ENCODE data around the gene GPX4.

Gene GPX4

GRCh38 chr19:1068009-1069001, 35.5 kb upstream of the GPX4 start:
- DNase-seq (ENCODE audit: low spot score), result peak; percentile 55

DNA sequence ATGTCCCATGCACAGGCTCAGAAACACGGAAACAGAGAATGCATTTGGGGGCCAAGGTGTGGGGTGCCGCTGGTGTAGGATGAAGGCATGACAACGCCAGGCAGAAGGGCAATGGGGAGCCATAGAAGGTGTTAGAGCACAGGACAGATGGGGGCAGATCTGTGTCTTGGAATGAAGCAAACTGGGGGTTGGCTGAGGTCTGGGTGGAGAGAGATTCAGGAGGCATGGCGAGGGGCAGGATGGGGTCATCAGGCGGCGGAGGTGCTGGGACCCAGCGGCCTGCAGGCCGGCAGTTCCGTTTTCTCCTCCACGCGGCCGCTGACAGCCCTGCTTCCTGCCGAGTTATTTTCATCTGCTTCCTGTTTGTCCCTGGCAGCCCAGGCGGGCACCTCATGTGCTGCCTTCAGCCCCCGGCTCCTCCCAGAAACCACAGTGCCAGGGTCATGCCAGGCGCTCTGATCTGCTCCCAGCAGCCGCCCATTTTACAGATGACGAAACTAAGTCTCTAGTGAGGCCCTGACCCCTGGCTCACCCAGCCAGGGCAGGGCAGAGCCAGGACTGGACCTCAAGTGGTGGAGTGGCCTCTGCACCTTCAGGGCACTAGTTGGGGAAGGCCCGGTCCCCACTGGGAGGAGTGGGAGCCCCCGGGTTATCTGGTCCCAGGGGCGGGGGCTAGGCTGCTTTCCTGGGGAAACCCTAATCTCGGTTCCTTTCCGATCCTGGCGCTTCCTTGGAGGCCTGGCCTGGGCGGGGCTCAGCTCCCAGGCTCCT, 34.6 kb upstream of the GPX4 start:
- DNase-seq (ENCODE audit: low spot score), result peak; percentile 76

- DNase-seq (ENCODE audit: low spot score), result no peak
Observed at GRCh38 chr19:1070576-1070930, 33.2 kb upstream of the GPX4 start.

DNA sequence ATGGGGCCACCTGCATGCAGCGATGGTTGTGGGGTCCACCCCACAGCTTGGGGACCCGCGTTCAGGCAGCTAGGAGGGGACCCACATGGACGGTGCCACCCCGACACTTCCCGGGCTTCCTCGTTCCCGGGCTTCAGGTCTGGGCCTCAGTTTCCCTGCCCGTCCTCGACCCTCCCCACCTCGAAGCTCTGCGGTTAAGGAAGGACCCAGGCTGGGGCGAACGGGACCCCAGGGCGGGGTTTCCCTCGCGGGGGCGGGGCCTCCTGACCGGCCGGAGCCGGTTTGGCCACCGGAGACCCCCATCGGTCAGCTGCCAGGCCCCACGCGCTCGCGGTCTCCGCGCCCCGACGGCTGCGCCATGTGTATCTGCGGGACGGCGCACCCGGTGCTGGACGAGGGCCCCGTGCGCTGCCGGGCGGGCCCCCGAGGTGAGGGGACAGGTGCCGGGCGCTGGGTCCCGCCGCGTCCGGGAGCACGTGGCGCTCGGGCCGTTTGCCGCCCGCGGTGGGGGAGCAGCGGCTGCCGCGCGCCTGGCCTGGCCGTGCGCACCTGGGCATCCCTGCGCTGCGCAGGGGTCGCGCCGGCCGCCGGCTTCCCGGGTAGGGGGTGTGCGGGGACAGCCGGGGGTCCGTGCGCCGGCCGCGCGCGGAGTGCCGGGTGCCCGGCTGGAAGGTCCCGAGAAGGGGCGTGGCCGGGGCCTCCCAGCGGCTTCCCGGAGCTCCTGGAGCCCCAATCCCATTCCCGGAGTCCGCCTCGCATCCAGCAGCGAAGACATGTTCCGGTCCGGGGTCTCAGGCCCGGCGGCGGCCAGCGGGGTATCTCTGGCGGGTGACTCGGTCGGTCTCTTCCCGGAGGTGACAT, 32.6 kb upstream of the GPX4 start:
- DNase-seq (ENCODE audit: low spot score), result no peak

- no peak for DNase-seq (ENCODE audit: low spot score)
Observed at GRCh38 chr19:1072371-1073015, 31.3 kb upstream of the GPX4 start.

DNA sequence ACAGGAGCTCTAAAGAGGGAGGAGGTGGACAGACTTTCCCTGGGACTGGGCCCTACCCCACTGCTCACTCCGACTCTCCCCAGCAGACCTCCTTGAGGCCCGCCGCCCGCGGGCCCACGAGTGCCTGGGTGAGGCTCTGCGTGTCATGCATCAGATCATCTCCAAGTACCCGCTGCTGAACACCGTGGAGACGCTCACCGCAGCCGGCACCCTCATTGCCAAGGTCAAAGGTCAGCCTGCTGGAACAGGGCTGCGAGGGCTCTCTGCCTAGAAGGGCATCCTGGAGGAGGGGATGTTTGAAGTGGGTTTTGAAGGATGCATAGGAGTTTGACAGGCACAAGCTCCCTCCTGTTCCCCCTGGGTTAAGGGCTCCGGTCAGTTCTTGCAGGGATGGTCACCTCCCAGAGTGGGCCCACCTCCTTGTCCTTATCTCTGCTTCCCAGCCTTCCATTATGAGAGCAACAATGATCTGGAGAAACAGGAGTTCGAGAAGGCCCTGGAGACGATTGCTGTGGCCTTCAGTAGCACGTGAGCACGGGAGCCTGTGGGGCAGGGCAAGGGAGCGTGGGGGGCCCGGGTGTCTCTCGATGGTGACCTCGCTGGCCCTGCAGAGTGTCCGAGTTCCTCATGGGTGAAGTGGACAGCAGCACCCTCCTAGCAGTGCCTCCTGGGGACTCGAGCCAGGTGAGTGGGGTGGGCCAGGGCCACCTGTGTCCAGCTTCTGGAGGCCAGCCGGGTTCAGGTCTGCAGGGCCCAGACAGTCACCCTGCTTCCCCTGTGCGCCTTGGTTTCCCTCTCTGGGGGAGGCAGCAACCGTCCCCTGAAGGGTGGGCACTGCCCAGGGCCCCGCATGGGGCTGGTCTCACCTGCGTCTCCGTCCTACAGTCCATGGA, 30.5 kb upstream of the GPX4 start:
- DNase-seq (ENCODE audit: low spot score), result no peak

GRCh38 chr19:1073956-1074517, 29.8 kb upstream of the GPX4 start:
- DNase-seq (ENCODE audit: low spot score), result no peak

- peak; percentile 88 for DNase-seq (ENCODE audit: low spot score)
Observed at GRCh38 chr19:1074544-1075283, 29.1 kb upstream of the GPX4 start.

DNA sequence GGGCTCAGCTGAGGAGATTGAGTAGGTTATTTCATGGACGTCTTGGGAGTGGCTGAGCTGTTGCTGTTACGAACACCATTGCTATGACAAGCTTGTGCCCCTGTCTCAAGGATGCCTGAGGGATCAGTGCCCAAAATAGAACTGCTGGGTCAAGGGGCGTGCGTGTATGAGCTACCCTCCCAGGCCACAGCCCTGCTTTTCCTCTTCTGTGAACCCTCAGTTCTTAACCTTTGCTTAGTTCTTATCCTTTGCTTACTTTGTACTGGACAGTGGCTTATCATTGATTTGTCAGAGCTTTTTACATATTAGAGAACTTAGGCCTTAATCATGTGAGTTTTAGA, 27.8 kb upstream of the GPX4 start:
- DNase-seq (ENCODE audit: low spot score), result no peak

DNA sequence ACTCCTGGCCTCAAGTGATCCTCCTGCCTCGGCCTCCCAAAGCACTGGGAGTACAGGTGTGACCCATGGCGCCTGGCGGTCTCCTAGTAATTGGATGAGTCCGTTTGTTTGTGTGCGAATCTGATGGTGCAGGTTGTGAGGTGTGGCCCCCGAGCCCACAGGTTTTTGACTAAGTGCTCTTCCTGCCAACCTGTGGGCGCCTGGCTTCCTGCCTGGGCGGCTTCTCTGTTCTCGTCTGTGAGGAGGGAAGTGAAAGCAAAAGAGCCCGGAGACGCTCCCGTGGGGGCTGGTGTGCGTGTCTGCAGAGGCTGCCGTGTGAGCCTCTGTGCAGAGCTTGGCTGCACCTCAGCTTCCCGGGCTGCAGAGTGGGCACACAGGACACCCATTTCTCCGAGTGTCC, 26.8 kb upstream of the GPX4 start:
- DNase-seq (ENCODE audit: low spot score), result peak; percentile 95

DNA sequence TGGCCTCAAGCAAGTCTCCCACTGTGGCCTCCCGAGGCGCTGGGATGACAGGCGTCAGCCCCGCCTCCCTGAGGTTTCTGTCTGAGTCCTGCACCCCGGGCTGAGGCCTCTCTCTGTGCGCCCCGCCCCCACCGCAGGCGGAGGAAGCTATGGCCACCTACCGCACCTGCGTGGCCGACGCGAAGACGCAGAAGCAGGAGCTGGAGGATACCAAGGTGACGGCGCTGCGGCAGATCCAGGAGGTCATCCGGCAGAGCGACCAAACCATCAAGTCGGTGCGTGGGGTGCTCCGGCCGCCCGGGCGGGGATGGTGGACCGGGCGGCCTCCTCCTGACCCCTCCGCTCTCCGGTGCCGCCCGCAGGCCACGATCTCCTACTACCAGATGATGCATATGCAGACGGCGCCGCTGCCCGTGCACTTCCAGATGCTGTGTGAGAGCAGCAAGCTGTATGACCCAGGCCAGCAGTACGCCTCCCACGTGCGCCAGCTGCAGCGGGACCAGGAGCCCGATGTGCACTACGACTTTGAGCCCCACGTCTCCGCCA, 24.2 kb upstream of the GPX4 start:
- no peak for DNase-seq (ENCODE audit: low spot score)

DNA sequence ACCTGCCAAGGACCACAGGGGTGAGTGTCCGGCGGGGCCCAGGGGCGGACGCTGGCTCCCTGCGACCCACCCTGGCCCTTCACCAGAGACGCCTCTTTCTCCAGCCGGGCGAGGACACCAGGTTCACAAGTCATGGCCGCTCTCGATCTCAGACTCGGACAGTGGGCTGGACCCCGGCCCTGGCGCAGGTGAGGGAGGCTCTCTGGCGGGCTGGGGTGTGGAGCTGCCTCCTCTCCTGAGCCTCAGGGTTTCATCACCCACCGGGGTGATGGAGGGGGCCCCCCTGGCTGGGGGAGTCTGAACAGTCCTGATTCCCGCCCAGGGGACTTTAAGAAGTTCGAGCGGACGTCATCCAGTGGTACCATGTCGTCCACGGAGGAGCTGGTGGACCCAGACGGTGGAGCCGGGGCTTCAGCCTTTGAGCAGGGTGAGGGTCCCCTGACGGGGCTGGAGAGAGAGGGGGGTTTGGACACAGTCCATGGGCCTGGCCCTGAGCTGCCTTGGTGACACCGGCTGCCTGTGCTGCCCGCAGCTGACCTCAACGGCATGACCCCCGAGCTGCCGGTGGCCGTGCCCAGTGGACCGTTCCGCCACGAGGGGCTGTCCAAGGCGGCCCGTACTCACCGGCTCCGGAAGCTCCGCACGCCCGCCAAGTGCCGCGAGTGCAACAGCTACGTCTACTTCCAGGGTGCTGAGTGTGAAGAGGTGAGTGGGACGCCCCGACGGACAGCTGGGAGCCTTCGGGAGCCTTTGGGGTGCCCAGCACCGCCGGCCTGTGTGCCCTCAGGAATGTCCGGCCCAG, 23.2 kb upstream of the GPX4 start:
- DNase-seq (ENCODE audit: low spot score), result no peak

- no peak for DNase-seq (ENCODE audit: low spot score)
Observed at GRCh38 chr19:1081301-1082164, 22.3 kb upstream of the GPX4 start.

GRCh38 chr19:1082165-1082927, 21.4 kb upstream of the GPX4 start:
- peak; percentile 94 for DNase-seq (ENCODE audit: low spot score)

DNA sequence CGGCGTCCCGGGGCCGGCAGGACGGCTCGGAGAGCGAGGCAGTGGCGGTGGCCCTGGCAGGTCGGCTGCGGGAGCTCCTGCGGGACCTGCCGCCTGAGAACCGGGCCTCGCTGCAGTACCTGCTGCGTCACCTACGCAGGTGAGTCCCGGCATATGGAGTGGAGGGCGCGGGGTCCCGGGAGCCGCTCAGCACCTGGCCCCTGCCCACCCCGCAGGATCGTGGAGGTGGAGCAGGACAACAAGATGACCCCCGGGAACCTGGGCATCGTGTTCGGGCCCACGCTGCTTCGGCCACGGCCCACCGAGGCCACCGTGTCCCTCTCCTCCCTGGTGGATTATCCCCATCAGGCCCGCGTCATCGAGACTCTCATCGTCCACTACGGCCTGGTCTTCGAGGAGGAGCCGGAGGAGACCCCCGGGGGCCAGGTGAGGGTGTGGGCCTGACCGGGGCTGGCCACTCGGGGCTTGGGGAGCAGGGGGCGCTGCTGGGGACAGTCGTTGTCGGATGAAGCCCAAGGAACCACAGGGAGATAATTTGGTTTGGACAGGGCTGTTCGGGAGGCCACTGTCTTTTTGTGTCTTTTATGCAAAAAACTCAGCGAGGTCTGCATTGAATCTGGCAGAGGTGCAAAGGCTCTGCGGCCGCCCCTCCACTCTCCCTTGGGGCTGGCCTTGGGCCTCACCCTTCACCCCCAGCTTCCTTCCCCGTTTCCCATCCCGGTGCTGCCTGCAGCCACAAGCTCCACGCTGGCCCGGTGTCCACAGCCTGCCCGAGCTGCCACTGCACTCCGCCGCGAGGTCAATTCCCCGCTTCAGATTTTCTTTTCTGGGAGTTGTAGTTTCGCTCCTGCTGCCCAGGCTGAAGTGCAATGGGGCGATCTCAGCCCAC, 20.6 kb upstream of the GPX4 start:
- no peak for DNase-seq (ENCODE audit: low spot score)
